Measurements from ENCODE around the gene RADIL.

DNA sequence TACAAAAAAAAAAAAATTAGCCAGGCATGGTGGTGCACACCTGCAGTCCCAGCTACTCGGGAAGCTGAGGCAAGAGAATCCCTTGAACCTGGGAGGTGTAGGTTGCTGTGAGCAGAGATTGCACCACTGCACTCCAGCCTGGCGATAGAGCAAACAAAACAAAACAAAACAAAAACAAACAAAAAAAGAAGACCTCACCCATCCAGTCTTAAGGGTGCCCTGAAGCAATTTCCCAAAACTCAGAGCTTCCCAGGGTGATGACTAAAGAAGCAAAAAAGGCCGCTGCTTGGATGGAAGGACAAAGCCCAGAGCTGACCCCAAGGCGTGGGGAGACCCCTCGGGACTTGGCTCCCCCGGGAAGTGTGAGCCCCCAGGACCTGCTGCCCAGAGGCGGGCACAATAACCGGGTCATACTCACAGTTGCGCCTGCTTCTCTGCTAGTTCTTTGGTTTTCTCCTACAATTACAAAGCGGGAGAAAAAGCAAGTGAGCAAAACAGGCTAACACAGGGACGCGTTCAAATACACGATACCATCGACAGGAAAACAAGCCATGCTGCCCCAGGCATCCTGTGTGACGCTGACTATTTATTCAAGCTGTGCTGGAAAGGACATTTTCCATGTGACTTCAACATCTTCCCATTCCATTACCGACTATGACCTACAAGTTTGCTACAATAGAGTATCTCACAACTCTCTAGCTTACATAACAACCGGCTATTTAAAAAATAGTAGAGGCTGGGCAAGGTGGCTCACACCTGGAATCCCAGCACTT is 51.6 kb downstream of the RADIL start:
- TF ChIP-seq CTCF (IDR thresholded peaks at IDR 0.05) = no peak
- no peak for TF ChIP-seq POLR2A (IDR thresholded peaks at IDR 0.05)
- no peak for TF ChIP-seq EP300 (IDR thresholded peaks at IDR 0.05)

Measured in stomach (tissue), 4 donors.